ENCODE results near the gene PRKRA. TPM values are rescaled to one million over a fixed set of nuclear protein-coding genes. Genes with fewer than 3 reads are reported as not detected.

The PRKRA gene
- total and polyA plus RNA-seq, 2 of the 13 experiments (the other 11 are each of a cell fraction or from before 2014, with no cell fraction given), result 53.1 to 74.7 TPM

DNA sequence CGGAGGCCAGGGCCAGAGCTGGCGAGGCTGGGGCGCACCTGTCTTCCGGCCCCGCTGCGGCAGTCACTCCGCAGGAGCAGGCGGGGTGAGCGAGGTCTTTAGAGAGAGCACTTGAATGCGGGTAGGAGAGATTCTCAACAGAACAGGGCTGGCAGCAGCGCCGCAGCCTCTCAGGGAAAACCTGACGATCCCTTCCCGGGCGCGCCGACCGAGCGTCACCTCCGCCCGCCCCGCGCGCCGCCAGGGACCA lies 526 bp downstream of the PRKRA start (continued):
- TF ChIP-seq ZNF749 (CRISPR knock-in tag; IDR thresholded peaks at IDR 0.05; ENCODE audit: borderline replicate concordance) (no peak), ATRX (CRISPR knock-in tag; IDR thresholded peaks at IDR 0.05; ENCODE audit: borderline replicate concordance) (no peak), SIN3A (IDR thresholded peaks at IDR 0.05; ENCODE audit: borderline replicate concordance, low read depth, low read length) (no peak), SNRNP70 (IDR thresholded peaks at IDR 0.05; ENCODE audit: low read depth, low read length) (no peak), ZNF10 (CRISPR knock-in tag; IDR thresholded peaks at IDR 0.05; ENCODE audit: borderline replicate concordance, low read depth) (no peak), ZNF850 (CRISPR knock-in tag; conservative IDR thresholded peaks at IDR 0.05) (no peak), ZNF530 (CRISPR knock-in tag; IDR thresholded peaks at IDR 0.05; ENCODE audit: low read depth) (no peak), GATA4 (IDR thresholded peaks at IDR 0.05; ENCODE audit: borderline replicate concordance, low read depth) (no peak), ZNF207 (IDR thresholded peaks at IDR 0.05; ENCODE audit: borderline replicate concordance) (no peak), CENPT (CRISPR knock-in tag; IDR thresholded peaks at IDR 0.05; ENCODE audit: low read depth) (no peak), FOXC1 (CRISPR knock-in tag; IDR thresholded peaks at IDR 0.05; ENCODE audit: borderline replicate concordance) (no peak), ZNF260 (CRISPR knock-in tag; IDR thresholded peaks at IDR 0.05; ENCODE audit: borderline replicate concordance, low read depth) (no peak), ARNT (IDR thresholded peaks at IDR 0.05) (no peak), ADNP (CRISPR knock-in tag; IDR thresholded peaks at IDR 0.05) (no peak), MYNN (CRISPR knock-in tag; IDR thresholded peaks at IDR 0.05; ENCODE audit: low read depth) (no peak), SRSF4 (IDR thresholded peaks at IDR 0.05; ENCODE audit: low read depth, low read length, poor library complexity, severe bottlenecking) (no peak), HOXA5 (CRISPR knock-in tag; IDR thresholded peaks at IDR 0.05) (no peak), SRSF1 (optimal IDR thresholded peaks at IDR 0.05; ENCODE audit: low read depth, low read length) (no peak)
- TF ChIP-seq, protein P1, sequence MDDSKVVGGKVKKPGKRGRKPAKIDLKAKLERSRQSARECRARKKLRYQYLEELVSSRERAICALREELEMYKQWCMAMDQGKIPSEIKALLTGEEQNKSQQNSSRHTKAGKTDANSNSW (CRISPR knock-in tag; IDR thresholded peaks at IDR 0.05; ENCODE audit: borderline replicate concordance), result no peak
- TF ChIP-seq, protein P2, sequence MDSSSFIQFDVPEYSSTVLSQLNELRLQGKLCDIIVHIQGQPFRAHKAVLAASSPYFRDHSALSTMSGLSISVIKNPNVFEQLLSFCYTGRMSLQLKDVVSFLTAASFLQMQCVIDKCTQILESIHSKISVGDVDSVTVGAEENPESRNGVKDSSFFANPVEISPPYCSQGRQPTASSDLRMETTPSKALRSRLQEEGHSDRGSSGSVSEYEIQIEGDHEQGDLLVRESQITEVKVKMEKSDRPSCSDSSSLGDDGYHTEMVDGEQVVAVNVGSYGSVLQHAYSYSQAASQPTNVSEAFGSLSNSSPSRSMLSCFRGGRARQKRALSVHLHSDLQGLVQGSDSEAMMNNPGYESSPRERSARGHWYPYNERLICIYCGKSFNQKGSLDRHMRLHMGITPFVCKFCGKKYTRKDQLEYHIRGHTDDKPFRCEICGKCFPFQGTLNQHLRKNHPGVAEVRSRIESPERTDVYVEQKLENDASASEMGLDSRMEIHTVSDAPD (CRISPR knock-in tag; IDR thresholded peaks at IDR 0.05), result no peak
- TF ChIP-seq, protein P3, sequence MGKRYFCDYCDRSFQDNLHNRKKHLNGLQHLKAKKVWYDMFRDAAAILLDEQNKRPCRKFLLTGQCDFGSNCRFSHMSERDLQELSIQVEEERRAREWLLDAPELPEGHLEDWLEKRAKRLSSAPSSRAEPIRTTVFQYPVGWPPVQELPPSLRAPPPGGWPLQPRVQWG (CRISPR knock-in tag; IDR thresholded peaks at IDR 0.05; ENCODE audit: borderline replicate concordance, low read depth), result no peak
- TF ChIP-seq, protein P4, sequence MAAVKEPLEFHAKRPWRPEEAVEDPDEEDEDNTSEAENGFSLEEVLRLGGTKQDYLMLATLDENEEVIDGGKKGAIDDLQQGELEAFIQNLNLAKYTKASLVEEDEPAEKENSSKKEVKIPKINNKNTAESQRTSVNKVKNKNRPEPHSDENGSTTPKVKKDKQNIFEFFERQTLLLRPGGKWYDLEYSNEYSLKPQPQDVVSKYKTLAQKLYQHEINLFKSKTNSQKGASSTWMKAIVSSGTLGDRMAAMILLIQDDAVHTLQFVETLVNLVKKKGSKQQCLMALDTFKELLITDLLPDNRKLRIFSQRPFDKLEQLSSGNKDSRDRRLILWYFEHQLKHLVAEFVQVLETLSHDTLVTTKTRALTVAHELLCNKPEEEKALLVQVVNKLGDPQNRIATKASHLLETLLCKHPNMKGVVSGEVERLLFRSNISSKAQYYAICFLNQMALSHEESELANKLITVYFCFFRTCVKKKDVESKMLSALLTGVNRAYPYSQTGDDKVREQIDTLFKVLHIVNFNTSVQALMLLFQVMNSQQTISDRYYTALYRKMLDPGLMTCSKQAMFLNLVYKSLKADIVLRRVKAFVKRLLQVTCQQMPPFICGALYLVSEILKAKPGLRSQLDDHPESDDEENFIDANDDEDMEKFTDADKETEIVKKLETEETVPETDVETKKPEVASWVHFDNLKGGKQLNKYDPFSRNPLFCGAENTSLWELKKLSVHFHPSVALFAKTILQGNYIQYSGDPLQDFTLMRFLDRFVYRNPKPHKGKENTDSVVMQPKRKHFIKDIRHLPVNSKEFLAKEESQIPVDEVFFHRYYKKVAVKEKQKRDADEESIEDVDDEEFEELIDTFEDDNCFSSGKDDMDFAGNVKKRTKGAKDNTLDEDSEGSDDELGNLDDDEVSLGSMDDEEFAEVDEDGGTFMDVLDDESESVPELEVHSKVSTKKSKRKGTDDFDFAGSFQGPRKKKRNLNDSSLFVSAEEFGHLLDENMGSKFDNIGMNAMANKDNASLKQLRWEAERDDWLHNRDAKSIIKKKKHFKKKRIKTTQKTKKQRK (IDR thresholded peaks at IDR 0.05; ENCODE audit: low read length), result no peak
- TF ChIP-seq, protein P5, sequence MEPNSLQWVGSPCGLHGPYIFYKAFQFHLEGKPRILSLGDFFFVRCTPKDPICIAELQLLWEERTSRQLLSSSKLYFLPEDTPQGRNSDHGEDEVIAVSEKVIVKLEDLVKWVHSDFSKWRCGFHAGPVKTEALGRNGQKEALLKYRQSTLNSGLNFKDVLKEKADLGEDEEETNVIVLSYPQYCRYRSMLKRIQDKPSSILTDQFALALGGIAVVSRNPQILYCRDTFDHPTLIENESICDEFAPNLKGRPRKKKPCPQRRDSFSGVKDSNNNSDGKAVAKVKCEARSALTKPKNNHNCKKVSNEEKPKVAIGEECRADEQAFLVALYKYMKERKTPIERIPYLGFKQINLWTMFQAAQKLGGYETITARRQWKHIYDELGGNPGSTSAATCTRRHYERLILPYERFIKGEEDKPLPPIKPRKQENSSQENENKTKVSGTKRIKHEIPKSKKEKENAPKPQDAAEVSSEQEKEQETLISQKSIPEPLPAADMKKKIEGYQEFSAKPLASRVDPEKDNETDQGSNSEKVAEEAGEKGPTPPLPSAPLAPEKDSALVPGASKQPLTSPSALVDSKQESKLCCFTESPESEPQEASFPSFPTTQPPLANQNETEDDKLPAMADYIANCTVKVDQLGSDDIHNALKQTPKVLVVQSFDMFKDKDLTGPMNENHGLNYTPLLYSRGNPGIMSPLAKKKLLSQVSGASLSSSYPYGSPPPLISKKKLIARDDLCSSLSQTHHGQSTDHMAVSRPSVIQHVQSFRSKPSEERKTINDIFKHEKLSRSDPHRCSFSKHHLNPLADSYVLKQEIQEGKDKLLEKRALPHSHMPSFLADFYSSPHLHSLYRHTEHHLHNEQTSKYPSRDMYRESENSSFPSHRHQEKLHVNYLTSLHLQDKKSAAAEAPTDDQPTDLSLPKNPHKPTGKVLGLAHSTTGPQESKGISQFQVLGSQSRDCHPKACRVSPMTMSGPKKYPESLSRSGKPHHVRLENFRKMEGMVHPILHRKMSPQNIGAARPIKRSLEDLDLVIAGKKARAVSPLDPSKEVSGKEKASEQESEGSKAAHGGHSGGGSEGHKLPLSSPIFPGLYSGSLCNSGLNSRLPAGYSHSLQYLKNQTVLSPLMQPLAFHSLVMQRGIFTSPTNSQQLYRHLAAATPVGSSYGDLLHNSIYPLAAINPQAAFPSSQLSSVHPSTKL (CRISPR knock-in tag; IDR thresholded peaks at IDR 0.05), result no peak
